ENCODE data around the gene ARHGDIG.

DNA sequence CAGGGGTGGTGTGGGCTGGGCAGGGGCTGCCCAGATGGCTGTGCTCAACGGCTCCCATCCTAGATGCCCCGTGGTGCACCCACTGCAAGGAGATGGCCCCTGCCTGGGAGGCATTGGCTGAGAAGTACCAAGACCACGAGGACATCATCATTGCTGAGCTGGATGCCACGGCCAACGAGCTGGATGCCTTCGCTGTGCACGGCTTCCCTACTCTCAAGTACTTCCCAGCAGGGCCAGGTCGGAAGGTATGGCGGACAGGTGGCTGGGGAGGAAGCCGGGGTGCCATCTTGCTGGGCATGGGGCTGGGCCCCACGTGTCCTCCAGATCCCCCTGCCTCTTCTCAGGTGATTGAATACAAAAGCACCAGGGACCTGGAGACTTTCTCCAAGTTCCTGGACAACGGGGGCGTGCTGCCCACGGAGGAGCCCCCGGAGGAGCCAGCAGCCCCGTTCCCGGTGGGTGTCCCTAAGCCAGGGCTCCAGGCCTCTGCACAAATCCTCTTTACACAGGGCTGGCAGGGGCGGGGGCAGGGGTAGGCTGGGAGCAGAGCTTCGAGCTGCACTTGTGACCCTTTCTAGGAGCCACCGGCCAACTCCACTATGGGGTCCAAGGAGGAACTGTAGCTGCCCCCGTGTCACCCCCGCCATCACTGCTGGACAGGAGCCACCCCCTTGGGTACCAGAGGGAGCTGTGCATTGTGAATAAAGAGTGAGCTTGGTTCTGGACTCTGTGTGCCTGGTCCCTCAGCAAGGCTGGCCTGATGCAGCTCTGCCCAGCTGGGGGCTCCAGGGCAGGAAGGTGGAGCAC lies 6.3 kb downstream of the ARHGDIG start:
- TF ChIP-seq, protein P1, sequence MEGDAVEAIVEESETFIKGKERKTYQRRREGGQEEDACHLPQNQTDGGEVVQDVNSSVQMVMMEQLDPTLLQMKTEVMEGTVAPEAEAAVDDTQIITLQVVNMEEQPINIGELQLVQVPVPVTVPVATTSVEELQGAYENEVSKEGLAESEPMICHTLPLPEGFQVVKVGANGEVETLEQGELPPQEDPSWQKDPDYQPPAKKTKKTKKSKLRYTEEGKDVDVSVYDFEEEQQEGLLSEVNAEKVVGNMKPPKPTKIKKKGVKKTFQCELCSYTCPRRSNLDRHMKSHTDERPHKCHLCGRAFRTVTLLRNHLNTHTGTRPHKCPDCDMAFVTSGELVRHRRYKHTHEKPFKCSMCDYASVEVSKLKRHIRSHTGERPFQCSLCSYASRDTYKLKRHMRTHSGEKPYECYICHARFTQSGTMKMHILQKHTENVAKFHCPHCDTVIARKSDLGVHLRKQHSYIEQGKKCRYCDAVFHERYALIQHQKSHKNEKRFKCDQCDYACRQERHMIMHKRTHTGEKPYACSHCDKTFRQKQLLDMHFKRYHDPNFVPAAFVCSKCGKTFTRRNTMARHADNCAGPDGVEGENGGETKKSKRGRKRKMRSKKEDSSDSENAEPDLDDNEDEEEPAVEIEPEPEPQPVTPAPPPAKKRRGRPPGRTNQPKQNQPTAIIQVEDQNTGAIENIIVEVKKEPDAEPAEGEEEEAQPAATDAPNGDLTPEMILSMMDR (IDR thresholded peaks at IDR 0.05; ENCODE audit: borderline replicate concordance, extremely low read depth, low read length, poor library complexity, severe bottlenecking), result no peak
- no peak for TF ChIP-seq EZH2 (IDR thresholded peaks at IDR 0.05; ENCODE audit: borderline replicate concordance, low read depth, low read length, severe bottlenecking)

All from DND-41 (cell line).